ENCODE results near the gene PNPLA7. TPM values are rescaled to one million over a fixed set of nuclear protein-coding genes. Genes with fewer than 3 reads are reported as not detected.

PNPLA7 gene
- total and polyA plus RNA-seq, 7 experiments from 2014 or later, result 2.7 to 28.9 (median 9.0) TPM

DNA sequence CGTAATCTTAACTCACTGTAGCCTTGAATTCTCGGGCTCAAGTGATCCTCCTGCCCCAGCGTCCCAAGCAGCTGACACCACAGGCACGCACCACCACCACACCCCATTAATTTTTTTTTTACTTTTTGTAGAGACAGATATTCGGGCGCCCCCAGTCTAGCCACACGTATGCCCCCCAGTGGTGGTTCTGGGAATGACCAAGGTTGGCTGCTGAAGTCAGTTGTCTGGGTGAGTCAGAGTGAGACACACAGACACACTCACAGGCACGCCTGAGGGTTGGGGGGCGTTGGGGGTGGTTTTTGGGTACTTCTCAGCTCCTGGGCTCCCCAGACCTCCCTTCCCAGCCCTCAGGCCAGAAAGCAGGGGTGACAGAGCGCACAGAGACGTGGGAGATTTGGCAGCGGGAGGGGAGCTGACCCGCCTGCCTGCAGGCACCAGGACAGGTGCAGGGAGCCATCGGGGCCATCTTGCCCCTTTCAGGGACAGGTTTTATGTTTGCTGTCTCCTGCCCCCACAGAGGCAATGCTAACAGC, 104.9 kb downstream of the PNPLA7 start:
- peaks cover 0 to 4% (median 0%) of the 10 kb centered on the region in 11 donors for H3K9me3 Mint-ChIP-seq
- H3K4me3 Mint-ChIP-seq, result peak overlapping the region in 4 of 10 donors; percentile 11 to 54 (median 40)
- Histone ChIP-seq H3K9me3 (ENCODE audit: control insufficient read depth in 2 of 3, low read length in 3 of 3) (no peaks in the 10 kb centered on the region), H3K4me3 (ENCODE audit: low read length) (no peak overlapping the region), H3K36me3 (ENCODE audit: control insufficient read depth in 2 of 3, insufficient read depth in 3 of 3, low read length in 3 of 3) (no peaks in the 10 kb centered on the region), H3K27me3 (ENCODE audit: control insufficient read depth in 2 of 2, insufficient read depth in 2 of 2, low read length in 2 of 2) (no peaks in the 10 kb centered on the region), H3K27ac (ENCODE audit: low read depth, low read length) (no peak overlapping the region), H3K4me1 (ENCODE audit: control insufficient read depth in 2 of 2, insufficient read depth in 2 of 2, low read length in 2 of 2) (peaks cover 10 to 18% of the 10 kb centered on the region in 2 donors)
- H3K27ac Mint-ChIP-seq, result peak overlapping the region in 5 of 9 donors; percentile 2 to 77 (median 72)
- peaks cover 11 to 47% (median 33%) of the 10 kb centered on the region in 7 donors for H3K4me1 Mint-ChIP-seq
- ATAC-seq, result peak; percentile 82
- intact Hi-C loops (cut with micrococcal nuclease), result loop anchor here (1.0 to 2.0 kb wide), 5 partner anchors 17 to 158 kb away; partner anchors contain the start of genes EXD3 (in 2 of the 2), NOXA1 (in 2 of the 2) and NRARP (in 1 of the 2)
- ChIA-PET CTCF (interaction anchor here (0.7 to 1.2 kb wide), 3 partner anchors 12 to 81 kb away, joined by 3 to 5 read pairs (median 3); no protein-coding TSS in a partner anchor), POLR2A (interaction anchor here (0.6 to 0.7 kb wide), 2 partner anchors 23 to 26 kb away, joined by 3 read pairs; no protein-coding TSS in a partner anchor)
- peak; percentile 65 to 88 (median 76) for DNase-seq
- peaks cover 0 to 4% (median 0%) of the 10 kb centered on the region in 5 donors for H3K36me3 Mint-ChIP-seq
- peaks cover 5 to 21% (median 10%) of the 10 kb centered on the region in 5 donors for H3K27me3 Mint-ChIP-seq

DNA sequence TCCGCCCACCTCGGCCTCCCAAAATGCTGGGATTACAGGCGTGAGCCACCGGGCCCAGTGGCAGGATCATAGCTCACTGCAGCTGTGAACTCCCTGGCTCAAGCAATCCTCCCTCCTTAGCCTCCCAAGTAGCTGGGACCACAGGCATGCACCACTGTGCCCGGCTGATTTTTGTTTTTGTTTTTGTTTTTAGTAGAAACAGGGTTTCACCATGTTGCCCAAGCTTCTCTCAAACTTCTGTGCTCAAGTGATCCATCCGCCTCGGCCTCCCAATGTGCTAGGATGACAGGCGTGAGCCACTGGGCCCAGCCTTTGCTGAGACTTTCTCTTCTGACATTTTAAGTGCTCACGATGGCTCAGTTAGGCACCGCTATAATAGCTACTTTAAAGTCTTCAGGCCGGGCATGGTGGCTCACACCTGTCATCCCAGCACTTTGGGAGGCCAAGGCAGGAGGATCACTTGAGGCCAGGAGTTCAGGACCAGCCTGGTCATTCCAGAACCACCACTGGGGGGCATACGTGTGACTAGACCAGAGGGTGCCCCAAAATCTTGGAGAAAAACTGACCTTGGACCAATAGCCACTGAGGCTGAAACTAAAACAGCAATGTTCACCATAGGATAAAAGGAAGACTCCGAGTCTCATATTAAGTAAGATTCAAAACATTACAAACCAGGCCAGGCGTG, 106.0 kb downstream of the PNPLA7 start:
- H3K4me3 Mint-ChIP-seq, result no peak overlapping the region
- Histone ChIP-seq H3K4me1 (ENCODE audit: control insufficient read depth in 2 of 2, insufficient read depth in 2 of 2, low read length in 2 of 2) (peaks cover 6 to 10% of the 10 kb centered on the region in 2 donors), H3K9me3 (ENCODE audit: control insufficient read depth in 2 of 3, low read length in 3 of 3) (no peaks in the 10 kb centered on the region), H3K36me3 (ENCODE audit: control insufficient read depth in 2 of 3, insufficient read depth in 3 of 3, low read length in 3 of 3) (no peaks in the 10 kb centered on the region), H3K27me3 (ENCODE audit: control insufficient read depth in 2 of 2, insufficient read depth in 2 of 2, low read length in 2 of 2) (no peaks in the 10 kb centered on the region), H3K27ac (ENCODE audit: low read depth, low read length) (no peak overlapping the region), H3K4me3 (ENCODE audit: low read length) (no peak overlapping the region)
- intact Hi-C loops (cut with micrococcal nuclease), result loop anchor here (2.0 kb wide), 2 partner anchors 19 to 149 kb away; no protein-coding TSS in a partner anchor
- ChIA-PET POLR2A (interaction anchor here (1.6 kb wide), 1 partner anchor 21 kb away, joined by 4 read pairs; the partner anchor contains the start of genes EXD3 and NOXA1), CTCF (interaction anchor here (0.7 to 3.0 kb wide), 2 partner anchors 20 to 202 kb away, joined by 3 to 19 read pairs; partner anchors contain the start of genes EXD3 and NOXA1)
- peaks cover 8 to 37% (median 29%) of the 10 kb centered on the region in 7 donors for H3K4me1 Mint-ChIP-seq
- peaks cover 0 to 2% (median 0%) of the 10 kb centered on the region in 11 donors for H3K9me3 Mint-ChIP-seq
- peaks cover 9 to 26% (median 10%) of the 10 kb centered on the region in 5 donors for H3K27me3 Mint-ChIP-seq
- DNase-seq (peak in 1 of 9 donors; percentile 6), ATAC-seq (no peak)
- peak overlapping the region in 2 of 9 donors; percentile 30 to 33 for H3K27ac Mint-ChIP-seq
- H3K36me3 Mint-ChIP-seq, result peaks cover 0 to 3% (median 0%) of the 10 kb centered on the region in 5 donors

DNA sequence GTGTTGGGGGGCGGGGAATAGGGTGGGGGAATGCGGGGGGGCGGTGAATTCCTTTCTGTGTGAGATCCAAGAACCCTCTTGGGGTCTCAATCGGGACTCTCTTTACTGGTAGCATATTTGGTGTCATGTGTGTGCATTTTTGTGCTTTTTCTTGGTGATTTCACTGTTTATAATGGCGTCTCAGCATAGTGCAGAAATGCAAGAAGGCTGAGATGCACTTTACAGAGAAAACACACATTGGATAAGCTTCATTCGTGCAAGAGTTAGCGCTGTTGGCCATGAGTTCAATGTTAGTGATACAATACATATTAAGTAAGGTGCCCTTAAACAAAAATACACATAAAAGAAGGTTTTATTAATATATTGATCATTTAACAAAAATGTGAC, 108.3 kb downstream of the PNPLA7 start:
- DNase-seq (no peak), ATAC-seq (no peak)
- ChIA-PET POLR2A (interaction anchor here (0.6 kb wide), 1 partner anchor 25 kb away, joined by 3 read pairs; no protein-coding TSS in a partner anchor), CTCF (interaction anchor here (3.0 kb wide), 1 partner anchor 18 kb away, joined by 19 read pairs; the partner anchor contains the start of genes EXD3 and NOXA1)
- H3K4me3 ChIP-seq (ENCODE audit: low read length), result no peak overlapping the region
- H3K27ac Mint-ChIP-seq, result peak overlapping the region in 3 of 9 donors; percentile 34 to 86 (median 78)
- peaks cover 0 to 2% (median 0%) of the 10 kb centered on the region in 11 donors for H3K9me3 Mint-ChIP-seq
- peak overlapping the region; percentile 56 to 89 (median 79) for H3K4me3 Mint-ChIP-seq
- peaks cover 6 to 10% of the 10 kb centered on the region in 2 donors for H3K4me1 ChIP-seq (ENCODE audit: control insufficient read depth in 2 of 2, insufficient read depth in 2 of 2, low read length in 2 of 2)
- intact Hi-C loops (cut with micrococcal nuclease), result no loop called here
- H3K27me3 ChIP-seq (ENCODE audit: control insufficient read depth in 2 of 2, insufficient read depth in 2 of 2, low read length in 2 of 2), result no peaks in the 10 kb centered on the region
- H3K4me1 Mint-ChIP-seq, result peaks cover 8 to 28% (median 19%) of the 10 kb centered on the region in 7 donors
- H3K36me3 Mint-ChIP-seq, result peaks cover 0 to 3% (median 0%) of the 10 kb centered on the region in 5 donors
- no peak overlapping the region for H3K27ac ChIP-seq (ENCODE audit: low read depth, low read length)
- no peaks in the 10 kb centered on the region for H3K36me3 ChIP-seq (ENCODE audit: control insufficient read depth in 2 of 3, insufficient read depth in 3 of 3, low read length in 3 of 3)
- no peaks in the 10 kb centered on the region for H3K9me3 ChIP-seq (ENCODE audit: control insufficient read depth in 2 of 3, low read length in 3 of 3)
- H3K27me3 Mint-ChIP-seq, result peaks cover 9 to 26% (median 11%) of the 10 kb centered on the region in 5 donors

DNA sequence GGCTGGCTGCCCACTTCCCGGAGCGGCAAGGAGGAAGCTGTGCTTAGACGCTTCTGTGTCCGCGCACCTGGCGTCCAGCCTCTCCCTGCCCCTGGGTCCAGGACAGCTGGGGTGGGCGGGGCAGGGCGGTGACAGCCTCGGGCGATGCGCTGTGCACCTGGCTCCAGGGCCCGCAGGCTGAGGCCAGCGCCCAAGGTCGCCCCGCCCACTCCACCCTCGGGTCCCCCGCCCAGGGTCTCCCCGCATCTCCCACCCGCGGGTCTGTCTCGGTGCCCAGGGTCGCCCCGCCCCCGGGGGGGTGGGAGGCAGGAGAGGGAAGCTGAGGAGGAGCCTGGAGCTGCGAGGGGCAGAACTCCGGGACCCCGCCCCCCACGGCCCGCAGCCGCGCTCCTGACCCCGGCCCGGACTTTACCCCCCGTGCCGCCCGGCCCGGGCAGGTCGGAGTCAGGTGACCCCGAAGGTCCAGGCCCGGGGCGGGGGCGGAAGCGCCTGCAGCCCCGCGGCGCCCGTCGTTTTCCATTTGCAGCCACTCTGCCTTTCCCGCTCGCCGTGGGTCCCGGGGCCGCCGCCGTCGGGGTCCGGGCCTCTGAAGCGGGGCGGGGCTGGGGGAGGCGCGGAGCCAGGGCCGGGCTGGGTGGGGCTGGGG, 108.8 kb downstream of the PNPLA7 start, which contains the start of gene ENTPD8:
Gene ENTPD8, minus strand, starts transcription at position 69 of the 646 bp plus-strand sequence. CDS start 3,072 bp downstream, outside the sequence.
- ChIA-PET POLR2A (interaction anchor here (0.6 kb wide), 1 partner anchor 24 kb away, joined by 3 read pairs; no protein-coding TSS in a partner anchor), CTCF (interaction anchor here (3.0 kb wide), 1 partner anchor 17 kb away, joined by 19 read pairs; the partner anchor contains the start of genes EXD3 and NOXA1)
- H3K9me3 Mint-ChIP-seq, result peaks cover 0 to 2% (median 0%) of the 10 kb centered on the region in 11 donors
- Histone ChIP-seq H3K4me1 (ENCODE audit: control insufficient read depth in 2 of 2, insufficient read depth in 2 of 2, low read length in 2 of 2) (peaks cover 6 to 10% of the 10 kb centered on the region in 2 donors), H3K36me3 (ENCODE audit: control insufficient read depth in 2 of 3, insufficient read depth in 3 of 3, low read length in 3 of 3) (no peaks in the 10 kb centered on the region), H3K27me3 (ENCODE audit: control insufficient read depth in 2 of 2, insufficient read depth in 2 of 2, low read length in 2 of 2) (no peaks in the 10 kb centered on the region), H3K4me3 (ENCODE audit: low read length) (no peak within 1 kb of the TSS), H3K9me3 (ENCODE audit: control insufficient read depth in 2 of 3, low read length in 3 of 3) (no peaks in the 10 kb centered on the region), H3K27ac (ENCODE audit: low read depth, low read length) (no peak within 1 kb of the TSS)
- H3K27me3 Mint-ChIP-seq, result peaks cover 9 to 26% (median 11%) of the 10 kb centered on the region in 5 donors
- intact Hi-C loops (cut with micrococcal nuclease), result no loop called here
- H3K4me3 Mint-ChIP-seq, result peak within 1 kb of the TSS; percentile 56 to 89 (median 79)
- H3K27ac Mint-ChIP-seq, result peak within 1 kb of the TSS in 3 of 9 donors; percentile 34 to 86 (median 78)
- DNase-seq, result peak in 1 of 9 donors; percentile 21
- H3K4me1 Mint-ChIP-seq, result peaks cover 8 to 23% (median 15%) of the 10 kb centered on the region in 7 donors
- H3K36me3 Mint-ChIP-seq, result peaks cover 0 to 3% (median 0%) of the 10 kb centered on the region in 5 donors
- ATAC-seq, result peak; percentile 2

DNA sequence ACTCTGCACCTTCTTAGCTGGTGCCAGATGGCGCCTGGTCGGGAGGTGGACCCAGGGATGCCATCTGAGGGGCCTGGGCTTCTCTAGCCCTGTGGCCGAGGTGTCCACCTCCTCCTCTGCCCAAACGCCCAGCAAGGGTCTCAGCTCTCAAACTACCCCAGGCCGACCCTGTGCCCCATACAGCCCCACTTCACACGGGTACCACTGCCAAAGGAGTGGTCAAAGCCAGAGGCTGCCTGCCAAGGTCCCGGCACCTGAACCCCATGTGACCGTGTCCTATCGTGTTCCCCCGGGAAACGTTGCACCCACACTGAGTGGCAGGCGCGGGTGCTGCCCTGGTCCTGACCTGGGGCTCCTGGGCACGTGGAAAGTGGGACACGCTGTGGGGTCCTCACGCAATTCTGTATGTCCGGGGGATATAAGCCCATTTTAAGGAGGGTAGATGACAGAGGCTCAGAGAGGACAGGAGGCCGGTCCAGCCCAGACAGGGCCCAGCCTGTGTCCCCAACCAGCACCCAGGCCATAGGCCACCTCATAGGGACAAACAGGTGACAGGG, 111.0 kb downstream of the PNPLA7 start:
- no peak overlapping the region for H3K27ac Mint-ChIP-seq
- intact Hi-C loops (cut with micrococcal nuclease), result no loop called here
- Histone ChIP-seq H3K4me3 (ENCODE audit: low read length) (no peak overlapping the region), H3K9me3 (ENCODE audit: control insufficient read depth in 2 of 3, low read length in 3 of 3) (no peaks in the 10 kb centered on the region), H3K27me3 (ENCODE audit: control insufficient read depth in 2 of 2, insufficient read depth in 2 of 2, low read length in 2 of 2) (no peaks in the 10 kb centered on the region), H3K36me3 (ENCODE audit: control insufficient read depth in 2 of 3, insufficient read depth in 3 of 3, low read length in 3 of 3) (no peaks in the 10 kb centered on the region), H3K27ac (ENCODE audit: low read depth, low read length) (no peak overlapping the region), H3K4me1 (ENCODE audit: control insufficient read depth in 2 of 2, insufficient read depth in 2 of 2, low read length in 2 of 2) (no peaks in the 10 kb centered on the region)
- H3K27me3 Mint-ChIP-seq, result peaks cover 9 to 24% (median 11%) of the 10 kb centered on the region in 5 donors
- peaks cover 0 to 3% (median 0%) of the 10 kb centered on the region in 5 donors for H3K36me3 Mint-ChIP-seq
- peak overlapping the region in 3 of 10 donors; percentile 8 to 29 (median 20) for H3K4me3 Mint-ChIP-seq
- H3K9me3 Mint-ChIP-seq, result peaks cover 0 to 2% (median 0%) of the 10 kb centered on the region in 11 donors
- peak in 1 of 9 donors; percentile 4 for DNase-seq
- ChIA-PET POLR2A (no interaction called here), CTCF (no interaction called here)
- peaks cover 2 to 6% (median 5%) of the 10 kb centered on the region in 7 donors for H3K4me1 Mint-ChIP-seq
- ATAC-seq, result no peak

Measured in naive thymus-derived CD4-positive, alpha-beta T cell (primary cell).